HG02840 (cell line): Measurements from ENCODE around the gene MOGAT3.
A peak's percentile ranks its signal among the peaks of the same experiment; 100 is the strongest.

Experiments used
- ATAC-seq: cut with Tn5 transposase; IDR thresholded peaks from one replicate; pipeline ENCODE4 v1.9.1; 2021; ENCODE audit warnings: mild to moderate bottlenecking, moderate library complexity, moderate number of reproducible peaks; ENCODE audit not compliant: unreplicated experiment, low FRiP score

The MOGAT3 gene

GRCh38 chr7:101200862-101201599 is at the start of gene MOGAT3:
Gene MOGAT3 (minus strand): TSS chr7:101201036. CDS start chr7:101200854, 182 bp downstream.
- no peak for ATAC-seq

- ATAC-seq: no peak
Measured at GRCh38 chr7:101250324-101250723, 49.5 kb upstream of the MOGAT3 start.

- no peak for ATAC-seq
Measured at GRCh38 chr7:101248276-101248675, 47.4 kb upstream of the MOGAT3 start.

GRCh38 chr7:101245147-101245668 is 44.4 kb upstream of the MOGAT3 start:
- ATAC-seq: no peak

- ATAC-seq: peak; percentile 91
Measured at GRCh38 chr7:101244375-101245146, 43.7 kb upstream of the MOGAT3 start, which contains the start of gene FIS1. Gene FIS1 (minus strand): TSS chr7:101245081. CDS start chr7:101245004, 77 bp downstream.

GRCh38 chr7:101243646-101244374 is 43.0 kb upstream of the MOGAT3 start:
- ATAC-seq: no peak

- ATAC-seq: no peak
Measured at GRCh38 chr7:101241443-101242349, 40.9 kb upstream of the MOGAT3 start.

- no peak for ATAC-seq
Measured at GRCh38 chr7:101241015-101241363, 40.2 kb upstream of the MOGAT3 start.

- no peak for ATAC-seq
Measured at GRCh38 chr7:101240226-101241014, 39.6 kb upstream of the MOGAT3 start.

- ATAC-seq: no peak
Measured at GRCh38 chr7:101239951-101240220, 39.0 kb upstream of the MOGAT3 start.

- no peak for ATAC-seq
Measured at GRCh38 chr7:101239191-101239950, 38.5 kb upstream of the MOGAT3 start.

GRCh38 chr7:101238226-101239182 is 37.7 kb upstream of the MOGAT3 start:
- no peak for ATAC-seq

- ATAC-seq: no peak
Measured at GRCh38 chr7:101237206-101238067, 36.6 kb upstream of the MOGAT3 start, which contains the start of gene CLDN15. Gene CLDN15 (minus strand): TSS chr7:101237802. CDS start chr7:101237581, 221 bp downstream.

GRCh38 chr7:101236292-101236835 is 35.5 kb upstream of the MOGAT3 start:
- ATAC-seq: no peak

- no peak for ATAC-seq
Measured at GRCh38 chr7:101235522-101235921, 34.7 kb upstream of the MOGAT3 start.

GRCh38 chr7:101235050-101235449 is 34.2 kb upstream of the MOGAT3 start:
- ATAC-seq: no peak
